HG02571 (cell line): ENCODE results near the gene CISD2.
A peak's percentile ranks its signal among the peaks of the same experiment; 100 is the strongest.
"Not testable (repeated sequence)": the region's sequence is repeated elsewhere in the genome, so short reads cannot be mapped to it uniquely, and the experiment has no call there.

ENCODE experiments used
- ATAC-seq: cut with Tn5 transposase; IDR thresholded peaks from one replicate; pipeline ENCODE4 v1.9.1; 2021; ENCODE audit warnings: mild to moderate bottlenecking, moderate library complexity; ENCODE audit not compliant: unreplicated experiment

The CISD2 gene

DNA sequence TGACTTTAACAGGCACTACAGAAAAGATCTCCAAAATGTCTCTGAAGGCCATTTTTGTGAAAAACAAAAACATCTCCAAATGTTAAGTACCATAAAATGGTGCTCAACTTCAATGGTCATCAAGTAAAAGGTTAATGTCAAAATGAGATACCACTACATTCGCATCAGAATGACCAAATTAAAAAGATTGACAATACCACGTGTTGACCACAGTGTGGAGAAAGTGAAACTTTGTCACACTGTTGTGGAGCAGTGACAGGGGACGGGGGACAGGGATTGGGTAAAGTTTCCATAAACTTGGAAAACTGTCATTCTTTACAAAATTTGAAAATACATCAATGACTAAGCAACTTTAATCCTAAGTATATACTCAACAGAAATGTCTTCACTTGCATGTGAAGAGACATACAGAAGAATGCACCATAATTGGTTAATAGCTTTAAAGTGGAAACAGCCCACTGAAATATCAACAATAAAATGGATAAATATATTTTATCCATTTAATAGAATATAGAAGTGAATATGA, 19.1 kb upstream of the CISD2 start:
- no peak for ATAC-seq

DNA sequence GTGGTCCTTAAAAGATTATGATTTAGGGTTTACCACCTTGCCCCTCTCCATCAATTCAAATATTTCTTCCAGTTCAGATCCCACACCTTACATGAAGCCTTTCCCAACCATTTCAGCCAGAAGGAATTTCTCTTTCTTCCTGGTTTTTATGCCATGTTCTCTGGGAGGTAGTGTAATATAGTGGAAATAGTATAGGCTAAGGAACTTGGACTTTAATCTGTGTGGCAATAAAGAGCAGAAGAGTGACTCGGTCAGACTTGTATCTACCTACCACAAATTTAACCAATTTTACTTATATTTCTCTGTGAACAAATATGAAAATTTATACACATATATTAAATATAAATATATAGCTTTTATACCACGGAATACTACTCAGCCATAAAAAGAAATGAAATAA, 18.4 kb upstream of the CISD2 start:
- ATAC-seq: no peak

- ATAC-seq: no peak
Measured at GRCh38 chr4:102858828-102859464, 9.8 kb upstream of the CISD2 start.

DNA sequence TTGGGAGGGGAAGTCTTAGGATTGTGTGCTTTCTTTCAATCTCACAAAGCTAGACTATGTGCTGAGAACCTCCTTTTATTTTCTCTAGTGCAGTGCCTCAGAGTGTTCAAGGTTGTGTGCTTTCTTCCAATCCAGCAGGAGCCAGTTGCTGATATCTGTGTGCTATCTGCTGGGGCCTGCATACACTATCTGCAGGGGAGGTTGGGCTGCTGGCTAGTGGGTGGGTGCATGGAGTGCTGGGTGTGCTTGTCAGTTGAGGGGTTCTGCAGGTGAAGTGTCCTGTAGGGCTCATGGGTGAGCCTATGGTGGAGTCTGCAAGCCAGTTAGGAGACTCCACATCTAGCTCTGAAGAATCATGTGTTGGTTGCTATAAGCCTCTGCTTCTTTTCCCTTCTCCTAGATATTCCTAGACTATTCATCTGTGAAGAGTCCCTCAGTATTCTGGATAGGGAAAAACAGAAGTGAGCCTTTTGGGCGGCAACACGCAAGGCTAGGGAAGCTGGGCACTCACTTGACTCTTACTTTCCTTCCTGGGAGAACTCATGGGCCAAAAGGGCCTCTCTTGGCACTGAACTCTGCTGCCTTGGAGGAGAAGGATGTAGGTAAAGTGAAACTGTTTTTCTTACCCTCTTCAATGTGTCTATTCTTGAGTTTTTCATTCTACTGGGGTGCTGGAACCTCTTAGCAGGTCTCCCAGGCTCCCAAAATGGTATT, 8.0 kb upstream of the CISD2 start:
- ATAC-seq: no peak

DNA sequence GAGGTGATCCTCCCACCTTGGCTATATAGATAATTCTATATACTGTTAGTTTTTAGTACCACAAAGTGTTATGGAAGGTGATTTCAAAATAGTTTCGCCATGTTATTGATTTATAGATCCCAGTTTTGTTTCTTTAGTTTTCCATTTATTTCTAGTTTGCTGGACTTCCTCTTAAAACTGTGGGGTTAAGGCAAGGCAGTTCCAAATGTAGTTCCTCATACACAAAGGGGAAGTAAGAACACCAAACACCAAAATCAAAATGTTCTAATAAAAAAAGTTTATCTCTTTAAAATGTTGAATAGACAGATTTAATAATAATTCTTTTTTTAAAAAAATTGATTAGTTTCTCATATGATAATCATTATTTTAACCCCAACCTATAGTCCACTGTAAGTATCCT, 6.8 kb upstream of the CISD2 start:
- no peak for ATAC-seq

DNA sequence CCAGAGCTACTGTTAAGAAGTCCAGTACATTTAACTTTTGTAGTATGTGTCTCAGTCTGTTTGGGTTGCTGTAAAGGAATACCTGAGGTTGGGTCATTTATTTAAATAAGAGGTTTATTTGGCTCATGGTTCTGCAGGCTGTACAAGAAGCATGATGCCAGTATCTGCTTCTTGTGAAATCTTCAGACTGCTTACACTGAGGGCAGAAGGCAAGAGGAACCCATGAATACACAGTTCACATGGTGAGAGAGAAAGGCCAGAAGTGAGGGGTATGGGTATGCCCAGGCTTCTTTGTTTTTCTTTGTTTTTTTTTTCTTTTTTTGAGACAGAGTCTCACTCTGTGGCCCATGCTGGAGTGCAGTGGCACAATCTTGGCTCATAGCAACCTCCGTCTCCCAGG, 6.0 kb upstream of the CISD2 start:
- ATAC-seq: no peak

DNA sequence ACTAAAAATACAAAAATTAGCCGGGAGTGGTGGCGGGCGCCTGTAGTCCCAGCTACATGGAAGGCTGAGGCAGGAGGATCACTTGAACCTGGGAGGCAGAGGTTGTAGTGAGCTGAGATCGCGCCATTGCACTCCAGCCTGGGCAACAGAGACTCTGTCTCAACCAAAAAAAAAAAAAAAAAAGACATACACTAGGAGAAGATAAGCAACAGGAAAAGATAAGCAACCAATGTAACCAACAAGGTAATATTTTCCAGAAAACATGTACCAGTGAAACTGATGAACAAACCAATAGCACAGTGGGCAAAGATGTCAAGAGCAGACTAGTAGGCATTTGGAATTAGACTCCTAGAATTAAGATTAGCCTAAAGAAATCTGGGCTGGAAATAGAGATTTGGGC, 3.5 kb upstream of the CISD2 start:
- ATAC-seq: not testable (repeated sequence)

DNA sequence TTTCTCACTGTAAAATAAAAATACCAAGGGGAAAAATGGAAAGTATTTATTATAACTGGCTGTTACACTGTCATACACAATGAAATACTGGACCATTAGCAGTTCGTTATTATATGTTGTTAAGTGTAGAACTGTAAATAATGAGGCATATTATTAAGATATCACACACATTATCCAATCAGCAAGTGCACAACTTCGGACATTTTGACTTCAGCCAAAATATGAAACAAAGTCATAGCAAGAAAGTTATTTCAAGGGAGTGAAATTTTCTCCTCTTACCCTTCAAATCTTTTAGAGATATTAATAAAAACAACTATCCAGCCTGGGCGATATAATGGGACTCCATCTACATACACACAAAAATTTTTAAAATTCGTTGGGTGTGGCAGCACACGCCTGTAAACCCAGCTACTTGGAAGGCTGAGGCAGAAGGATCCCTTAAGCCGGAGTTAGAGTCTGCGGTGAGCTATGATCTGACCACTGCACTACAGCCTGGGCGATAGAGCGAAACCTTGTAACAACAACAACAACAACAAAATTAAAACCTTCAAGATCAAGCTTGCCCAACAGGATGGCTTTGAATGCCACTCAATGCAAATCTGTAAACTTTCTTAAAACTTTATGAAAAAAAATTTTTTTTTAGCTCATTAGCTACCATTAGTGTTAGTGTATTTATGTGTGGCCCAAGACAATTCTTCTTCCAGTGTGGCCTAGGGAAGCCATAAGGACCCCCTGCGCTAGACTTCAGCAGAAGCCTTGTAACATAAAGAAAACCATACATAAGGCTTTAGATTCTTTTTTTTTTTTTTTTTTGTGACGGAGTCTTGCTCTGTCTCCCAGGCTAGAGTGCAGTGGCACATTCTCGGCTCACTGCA, 1.3 kb upstream of the CISD2 start:
- ATAC-seq: no peak

DNA sequence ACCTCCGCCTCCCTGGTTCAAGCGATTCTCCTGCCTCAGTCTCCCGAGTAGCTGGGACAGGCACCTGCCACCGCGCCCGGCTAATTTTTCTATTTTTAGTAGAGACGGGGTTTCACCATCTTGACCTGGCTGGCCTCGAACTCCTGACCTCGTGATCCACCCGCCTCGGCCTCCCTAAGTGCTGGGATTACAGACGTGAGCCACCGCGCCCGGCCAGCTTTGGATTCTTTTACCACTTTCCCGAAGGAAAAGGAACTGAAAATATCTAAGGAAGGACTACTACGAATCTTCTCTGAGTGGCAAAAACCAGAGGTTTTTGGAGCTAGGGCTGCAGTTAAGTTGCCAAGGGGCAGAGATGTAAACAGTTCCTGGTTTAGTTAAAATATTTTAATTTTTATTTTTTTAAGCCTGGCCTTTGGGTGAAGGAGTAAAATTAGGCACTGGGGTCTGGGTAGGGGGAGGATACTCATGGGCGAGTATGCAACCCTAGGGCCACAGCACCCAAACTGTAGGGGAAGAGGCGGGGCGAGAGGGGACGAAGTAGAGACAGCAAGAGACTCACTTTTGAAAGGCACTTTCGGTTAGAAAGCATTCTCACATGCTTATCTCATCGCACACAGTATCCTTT, 525 bp upstream of the CISD2 start:
- ATAC-seq: peak; percentile 50

GRCh38 chr4:102869569-102870197, 891 bp downstream of the CISD2 start:
- peak; percentile 23 for ATAC-seq

GRCh38 chr4:102871772-102872171, 3.0 kb downstream of the CISD2 start:
- ATAC-seq: no peak

- not testable (repeated sequence) for ATAC-seq
Measured at GRCh38 chr4:102877477-102878106, 8.8 kb downstream of the CISD2 start.

DNA sequence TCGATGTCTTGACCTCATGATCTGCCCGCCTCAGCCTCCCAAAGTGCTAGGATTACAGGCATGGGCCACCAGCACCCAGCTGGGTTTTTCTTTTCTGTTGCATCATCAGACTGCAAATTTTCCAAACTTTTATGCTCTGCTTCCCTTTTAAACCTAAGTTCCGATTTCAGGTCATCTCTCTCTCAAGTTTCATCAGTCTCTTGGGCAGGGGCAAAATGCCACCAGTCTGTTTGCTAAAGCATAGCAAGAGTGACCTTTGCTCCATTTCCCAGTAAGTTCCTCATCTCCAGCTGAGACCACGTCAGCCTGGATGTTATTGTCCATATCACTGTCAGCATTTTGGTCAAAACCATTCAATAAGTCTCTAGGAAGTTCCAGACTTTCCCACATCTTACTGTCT, 9.6 kb downstream of the CISD2 start:
- ATAC-seq: not testable (repeated sequence)

DNA sequence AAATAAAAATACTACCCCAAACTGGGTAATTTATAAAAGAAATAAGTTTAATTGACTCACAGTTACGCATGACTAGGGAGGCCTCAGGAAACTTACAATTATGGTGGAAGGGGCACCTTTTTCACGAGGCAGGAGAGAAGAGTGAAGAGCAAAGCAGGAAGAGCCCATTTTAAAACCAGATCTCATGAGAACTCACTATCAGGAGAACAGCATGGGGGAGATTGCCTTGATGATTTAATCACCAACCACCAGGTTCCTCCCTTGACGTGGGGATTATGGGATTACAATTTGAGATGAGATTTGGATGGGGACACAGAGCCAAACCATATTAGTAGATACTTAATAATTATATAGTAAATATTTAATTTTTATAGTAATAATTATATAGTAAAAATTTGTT, 10.1 kb downstream of the CISD2 start:
- no peak for ATAC-seq

DNA sequence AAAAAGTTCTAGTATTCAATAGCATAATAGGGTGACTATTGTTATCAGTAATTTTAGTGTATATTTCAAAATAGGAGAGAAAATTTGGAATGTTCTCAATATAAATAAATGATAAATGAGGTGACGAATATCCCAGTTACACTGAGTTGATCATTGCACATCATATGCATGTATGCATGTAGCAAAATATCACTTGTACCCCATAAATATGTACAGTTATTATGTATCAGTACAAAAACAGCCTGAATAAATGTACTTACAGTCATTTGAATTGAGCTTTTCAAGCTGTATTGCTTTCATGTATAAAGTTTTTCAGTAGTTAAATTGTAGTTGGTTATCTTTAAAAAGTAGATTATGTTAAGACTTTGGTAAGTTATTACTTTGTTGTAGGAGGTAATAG, 12.6 kb downstream of the CISD2 start:
- ATAC-seq: no peak

GRCh38 chr4:102883278-102883677, 14.5 kb downstream of the CISD2 start:
- no peak for ATAC-seq

DNA sequence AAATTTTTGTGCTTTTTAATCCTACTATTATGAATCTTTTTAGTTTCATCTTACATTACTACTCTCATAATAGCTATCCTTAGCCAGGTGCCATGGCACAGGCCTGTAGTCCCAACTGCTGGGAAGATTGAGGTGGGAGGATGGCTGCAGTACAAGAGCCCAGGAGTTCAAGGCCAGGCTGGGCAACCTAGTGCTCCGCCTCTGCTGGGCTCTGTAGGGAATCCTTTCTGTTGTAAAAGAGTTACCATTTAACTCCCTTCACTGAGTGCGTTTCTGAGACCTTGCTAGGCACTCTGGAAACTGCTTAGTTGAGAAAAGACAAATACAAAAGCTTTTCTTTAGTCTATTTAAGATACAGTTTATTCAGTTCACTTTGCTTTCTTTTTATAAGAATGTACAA, 19.8 kb downstream of the CISD2 start:
- not testable (repeated sequence) for ATAC-seq

GRCh38 chr4:102889866-102890265, 21.1 kb downstream of the CISD2 start:
- ATAC-seq: not testable (repeated sequence)

- not testable (repeated sequence) for ATAC-seq
Measured at GRCh38 chr4:102896547-102896946, 27.8 kb downstream of the CISD2 start.

DNA sequence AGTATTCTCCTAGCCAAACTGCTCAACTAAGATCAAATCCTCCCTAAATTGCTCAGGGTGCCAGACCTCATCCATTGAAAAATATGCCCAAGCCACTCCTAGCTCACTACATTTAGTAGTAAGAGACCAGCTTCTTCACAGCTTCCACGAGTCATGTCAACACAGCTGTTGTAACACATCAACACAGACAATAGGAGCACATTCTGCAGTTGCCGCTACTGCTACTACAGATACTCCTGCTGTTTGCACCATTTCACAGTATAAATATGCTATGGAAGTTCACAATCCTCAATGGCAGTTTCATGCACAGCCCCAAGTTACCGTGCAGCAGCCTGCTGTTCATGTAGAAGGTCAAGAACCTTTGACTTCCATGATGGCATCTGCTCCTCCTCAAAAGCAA, 28.8 kb downstream of the CISD2 start:
- not testable (repeated sequence) for ATAC-seq
